ENCODE data around the gene PAX2.

PAX2 gene

DNA sequence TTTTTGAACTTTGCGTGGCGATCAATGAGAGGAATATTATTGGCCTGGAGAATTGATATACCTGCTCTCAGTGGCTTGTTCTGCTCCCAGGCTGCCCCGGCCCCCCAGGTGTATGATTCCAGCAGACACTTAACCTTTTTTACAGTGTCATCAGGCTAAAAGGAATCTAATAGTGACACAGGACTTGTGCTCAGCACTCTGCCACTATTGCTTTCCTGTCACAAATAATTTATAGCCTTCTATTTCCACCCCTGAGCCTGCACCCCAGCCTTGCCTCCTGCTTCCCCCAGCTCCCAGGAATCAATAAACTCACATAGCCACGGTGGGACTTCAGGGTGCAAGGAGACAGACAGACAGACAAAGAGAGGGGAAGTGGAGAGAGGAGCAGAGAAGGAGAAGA, 28.3 kb downstream of the PAX2 start:
- no peak overlapping the region for H3K27ac ChIP-seq (ENCODE audit: low read depth, low read length)
- no peaks in the 10 kb centered on the region for H4K20me1 ChIP-seq (ENCODE audit: low read depth, low read length)
- H3K4me2 ChIP-seq (ENCODE audit: low read depth, low read length, poor library complexity, severe bottlenecking): no peak overlapping the region
- H2AFZ ChIP-seq (ENCODE audit: low read depth, low read length, severe bottlenecking): no peak overlapping the region
- no peaks in the 10 kb centered on the region for H3K9me2 ChIP-seq (replicated peaks; ENCODE audit: insufficient read depth, low read length)
- no peaks in the 10 kb centered on the region for H3K36me3 ChIP-seq (ENCODE audit: low read length)
- no peaks in the 10 kb centered on the region for H3F3A ChIP-seq (ENCODE audit: insufficient read depth)
- no peaks in the 10 kb centered on the region for H3K9me3 ChIP-seq (ENCODE audit: insufficient read depth, low read length)
- TF ChIP-seq EZH2phosphoT487 (conservative IDR thresholded peaks at IDR 0.05; ENCODE audit: low read length): no peak
- TF ChIP-seq, protein P1, sequence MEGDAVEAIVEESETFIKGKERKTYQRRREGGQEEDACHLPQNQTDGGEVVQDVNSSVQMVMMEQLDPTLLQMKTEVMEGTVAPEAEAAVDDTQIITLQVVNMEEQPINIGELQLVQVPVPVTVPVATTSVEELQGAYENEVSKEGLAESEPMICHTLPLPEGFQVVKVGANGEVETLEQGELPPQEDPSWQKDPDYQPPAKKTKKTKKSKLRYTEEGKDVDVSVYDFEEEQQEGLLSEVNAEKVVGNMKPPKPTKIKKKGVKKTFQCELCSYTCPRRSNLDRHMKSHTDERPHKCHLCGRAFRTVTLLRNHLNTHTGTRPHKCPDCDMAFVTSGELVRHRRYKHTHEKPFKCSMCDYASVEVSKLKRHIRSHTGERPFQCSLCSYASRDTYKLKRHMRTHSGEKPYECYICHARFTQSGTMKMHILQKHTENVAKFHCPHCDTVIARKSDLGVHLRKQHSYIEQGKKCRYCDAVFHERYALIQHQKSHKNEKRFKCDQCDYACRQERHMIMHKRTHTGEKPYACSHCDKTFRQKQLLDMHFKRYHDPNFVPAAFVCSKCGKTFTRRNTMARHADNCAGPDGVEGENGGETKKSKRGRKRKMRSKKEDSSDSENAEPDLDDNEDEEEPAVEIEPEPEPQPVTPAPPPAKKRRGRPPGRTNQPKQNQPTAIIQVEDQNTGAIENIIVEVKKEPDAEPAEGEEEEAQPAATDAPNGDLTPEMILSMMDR (IDR thresholded peaks at IDR 0.05; ENCODE audit: insufficient read depth, low read length, poor library complexity, severe bottlenecking): no peak
- no peaks in the 10 kb centered on the region for H3K27me3 ChIP-seq (ENCODE audit: low read length)
- no peak overlapping the region for H3K9ac ChIP-seq (ENCODE audit: low read length)
- H3K79me2 ChIP-seq (ENCODE audit: insufficient read depth, low read length): no peaks in the 10 kb centered on the region
- no peak overlapping the region for H3K4me3 ChIP-seq (ENCODE audit: insufficient read depth, low read length, poor library complexity, severe bottlenecking)

DNA sequence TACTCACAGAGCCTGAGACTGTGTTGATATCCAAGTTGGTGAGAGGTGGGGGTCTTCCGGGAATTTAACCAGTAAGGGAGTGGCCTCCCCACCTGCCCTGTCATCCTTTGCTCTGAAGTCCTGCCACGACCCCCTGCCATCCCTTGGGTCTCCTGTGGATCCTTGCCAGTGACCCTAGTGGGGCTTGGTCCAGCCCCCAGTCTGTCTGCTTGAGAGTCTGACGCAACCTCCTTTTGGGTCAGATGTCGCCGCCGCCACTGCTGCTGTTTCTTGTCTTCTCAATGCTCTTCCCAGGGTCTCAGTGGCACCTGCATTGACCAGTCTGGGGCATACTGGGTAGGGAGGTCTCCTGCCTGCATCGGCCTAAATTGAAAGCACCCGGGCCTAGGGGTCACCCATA, 28.8 kb downstream of the PAX2 start:
- no peaks in the 10 kb centered on the region for H3K27me3 ChIP-seq (ENCODE audit: low read length)

DNA sequence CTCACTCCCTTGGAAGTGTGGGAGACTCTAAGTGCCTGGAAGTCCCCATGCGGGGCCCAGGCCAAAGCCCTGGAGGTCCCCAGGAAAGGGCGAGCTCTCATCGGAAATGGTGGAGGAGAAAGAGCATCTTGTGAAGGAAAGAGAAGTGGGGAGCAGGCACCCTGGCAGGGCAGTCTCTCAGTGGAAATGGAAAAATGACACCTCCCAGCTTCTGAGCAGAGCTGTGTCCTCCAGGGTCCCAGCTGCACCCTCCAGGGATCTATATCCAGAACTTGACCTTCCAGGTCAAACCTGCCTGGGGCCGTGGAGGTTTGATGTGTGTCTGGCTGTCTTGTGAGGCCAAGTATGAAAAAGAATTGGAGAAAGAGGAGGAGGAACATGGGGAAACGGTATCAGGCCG, 29.5 kb downstream of the PAX2 start:
- H3K36me3 ChIP-seq (ENCODE audit: low read length): no peaks in the 10 kb centered on the region
- H3K9me2 ChIP-seq (replicated peaks; ENCODE audit: insufficient read depth, low read length): no peaks in the 10 kb centered on the region
- H3K27me3 ChIP-seq (ENCODE audit: low read length): no peaks in the 10 kb centered on the region
- TF ChIP-seq EZH2phosphoT487 (conservative IDR thresholded peaks at IDR 0.05; ENCODE audit: low read length): no peak
- TF ChIP-seq, protein P1 (IDR thresholded peaks at IDR 0.05; ENCODE audit: insufficient read depth, low read length, poor library complexity, severe bottlenecking): no peak
- no peak overlapping the region for H3K4me3 ChIP-seq (ENCODE audit: insufficient read depth, low read length, poor library complexity, severe bottlenecking)
- no peaks in the 10 kb centered on the region for H4K20me1 ChIP-seq (ENCODE audit: low read depth, low read length)
- H3K9me3 ChIP-seq (ENCODE audit: insufficient read depth, low read length): no peaks in the 10 kb centered on the region
- no peak overlapping the region for H3K27ac ChIP-seq (ENCODE audit: low read depth, low read length)
- no peak overlapping the region for H2AFZ ChIP-seq (ENCODE audit: low read depth, low read length, severe bottlenecking)
- H3F3A ChIP-seq (ENCODE audit: insufficient read depth): no peaks in the 10 kb centered on the region
- no peaks in the 10 kb centered on the region for H3K79me2 ChIP-seq (ENCODE audit: insufficient read depth, low read length)
- H3K4me2 ChIP-seq (ENCODE audit: low read depth, low read length, poor library complexity, severe bottlenecking): no peak overlapping the region
- H3K9ac ChIP-seq (ENCODE audit: low read length): no peak overlapping the region

More for the DNA sequence above, 28.8 kb downstream of the PAX2 start:
- Histone ChIP-seq H3K27ac (ENCODE audit: low read depth, low read length) (no peak overlapping the region), H2AFZ (ENCODE audit: low read depth, low read length, severe bottlenecking) (no peak overlapping the region), H3K9me2 (replicated peaks; ENCODE audit: insufficient read depth, low read length) (no peaks in the 10 kb centered on the region), H3K4me2 (ENCODE audit: low read depth, low read length, poor library complexity, severe bottlenecking) (no peak overlapping the region), H3K4me3 (ENCODE audit: insufficient read depth, low read length, poor library complexity, severe bottlenecking) (no peak overlapping the region), H3K36me3 (ENCODE audit: low read length) (no peaks in the 10 kb centered on the region), H3F3A (ENCODE audit: insufficient read depth) (no peaks in the 10 kb centered on the region), H3K79me2 (ENCODE audit: insufficient read depth, low read length) (no peaks in the 10 kb centered on the region), H3K9me3 (ENCODE audit: insufficient read depth, low read length) (no peaks in the 10 kb centered on the region), H3K9ac (ENCODE audit: low read length) (no peak overlapping the region), H4K20me1 (ENCODE audit: low read depth, low read length) (no peaks in the 10 kb centered on the region)
- TF ChIP-seq, protein P1 (IDR thresholded peaks at IDR 0.05; ENCODE audit: insufficient read depth, low read length, poor library complexity, severe bottlenecking): no peak
- no peak for TF ChIP-seq EZH2phosphoT487 (conservative IDR thresholded peaks at IDR 0.05; ENCODE audit: low read length)
